HG03097 (cell line): Measurements from ENCODE around the gene MZF1.

Experiments used
- ATAC-seq: cut with Tn5 transposase; IDR thresholded peaks from one replicate; pipeline ENCODE4 v1.9.1; 2021; ENCODE audit not compliant: unreplicated experiment, low FRiP score

The MZF1 gene

DNA sequence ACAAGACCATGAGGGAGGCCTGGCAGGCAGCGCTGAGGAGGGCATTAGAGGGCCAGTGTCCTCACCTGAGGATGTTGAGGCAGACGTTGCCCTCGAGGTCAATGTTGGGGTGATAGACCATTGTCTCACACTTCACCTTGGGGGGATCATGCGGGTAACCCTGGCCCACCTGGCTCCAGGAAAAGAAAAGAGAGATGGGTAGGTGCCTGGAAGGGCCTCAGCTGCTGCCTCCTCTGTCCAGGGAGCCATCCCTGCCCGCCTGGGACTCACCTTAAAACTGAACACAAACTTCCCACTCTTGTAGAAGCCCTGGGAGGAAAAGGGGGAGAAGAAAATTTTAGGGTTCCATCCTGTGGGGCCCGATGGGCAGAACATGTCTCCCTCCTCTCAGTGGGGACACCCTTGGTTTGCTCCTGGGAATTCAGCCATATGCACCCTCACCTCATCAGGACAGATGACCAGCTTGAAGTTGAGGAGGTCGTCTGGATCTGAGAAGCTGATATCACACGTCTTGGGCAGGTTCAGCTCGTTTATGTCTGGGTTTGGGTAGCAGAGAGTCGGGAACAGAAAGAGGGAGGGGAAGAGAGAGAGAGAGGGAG is 16.4 kb downstream of the MZF1 start:
- ATAC-seq, result no peak

DNA sequence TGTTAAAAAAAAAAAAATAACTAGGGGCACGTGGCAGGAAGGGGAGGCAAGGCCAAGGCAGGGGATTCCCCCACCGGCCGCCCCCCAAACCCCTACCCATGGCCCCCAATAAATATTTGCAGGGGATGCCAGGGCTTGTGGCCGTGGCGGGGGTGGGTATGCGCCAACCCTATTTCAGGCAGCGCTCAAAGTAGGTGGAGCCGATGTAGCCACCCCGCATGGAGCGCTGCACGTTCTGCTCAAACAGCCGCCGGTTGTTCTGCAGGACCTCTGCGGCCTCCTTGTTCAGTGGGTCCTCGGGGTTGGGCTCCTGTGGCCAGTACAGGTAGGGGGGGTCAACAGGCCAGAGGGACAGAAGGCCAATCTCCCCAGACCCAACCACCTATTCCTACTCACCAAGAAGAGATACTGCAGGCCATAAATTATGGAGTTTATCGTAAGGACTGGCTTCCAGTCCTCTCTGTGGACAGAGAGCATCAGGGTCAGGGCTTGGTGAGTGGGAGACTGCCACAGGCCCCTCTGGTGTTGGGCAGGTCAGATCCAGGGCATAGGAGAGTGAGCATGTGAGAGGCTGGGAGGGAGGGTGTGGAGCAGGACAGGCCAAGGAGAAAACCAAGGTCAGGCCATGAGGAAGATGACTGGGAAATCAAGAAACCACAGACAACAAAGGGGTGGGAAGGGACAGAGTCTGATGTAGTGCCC is 17.1 kb downstream of the MZF1 start:
- no peak for ATAC-seq

DNA sequence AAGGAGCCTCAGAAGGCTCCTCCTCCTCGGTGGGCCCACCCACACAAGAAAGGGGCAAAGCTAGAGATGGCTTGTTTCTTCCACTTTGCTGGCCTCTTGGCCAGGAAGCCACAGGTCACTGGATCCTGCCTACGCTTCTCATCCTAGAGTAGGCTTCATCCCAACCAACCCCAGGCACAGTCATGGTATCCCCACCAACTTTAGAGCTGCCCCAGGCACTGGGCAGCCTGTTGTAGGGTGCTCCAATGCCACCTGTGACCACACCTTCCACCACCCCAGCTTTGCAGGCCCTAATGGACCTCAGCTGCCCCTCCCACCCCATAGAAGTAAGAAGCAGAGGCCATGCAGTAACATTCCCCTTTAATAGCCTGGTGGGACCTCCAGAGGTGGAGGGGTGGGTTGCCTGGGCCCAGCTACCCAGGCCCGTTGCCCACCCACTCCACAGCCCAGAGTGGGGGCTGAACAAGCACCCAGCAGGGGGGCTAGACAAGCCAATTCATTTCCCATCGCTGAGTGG is 17.7 kb downstream of the MZF1 start:
- no peak for ATAC-seq

DNA sequence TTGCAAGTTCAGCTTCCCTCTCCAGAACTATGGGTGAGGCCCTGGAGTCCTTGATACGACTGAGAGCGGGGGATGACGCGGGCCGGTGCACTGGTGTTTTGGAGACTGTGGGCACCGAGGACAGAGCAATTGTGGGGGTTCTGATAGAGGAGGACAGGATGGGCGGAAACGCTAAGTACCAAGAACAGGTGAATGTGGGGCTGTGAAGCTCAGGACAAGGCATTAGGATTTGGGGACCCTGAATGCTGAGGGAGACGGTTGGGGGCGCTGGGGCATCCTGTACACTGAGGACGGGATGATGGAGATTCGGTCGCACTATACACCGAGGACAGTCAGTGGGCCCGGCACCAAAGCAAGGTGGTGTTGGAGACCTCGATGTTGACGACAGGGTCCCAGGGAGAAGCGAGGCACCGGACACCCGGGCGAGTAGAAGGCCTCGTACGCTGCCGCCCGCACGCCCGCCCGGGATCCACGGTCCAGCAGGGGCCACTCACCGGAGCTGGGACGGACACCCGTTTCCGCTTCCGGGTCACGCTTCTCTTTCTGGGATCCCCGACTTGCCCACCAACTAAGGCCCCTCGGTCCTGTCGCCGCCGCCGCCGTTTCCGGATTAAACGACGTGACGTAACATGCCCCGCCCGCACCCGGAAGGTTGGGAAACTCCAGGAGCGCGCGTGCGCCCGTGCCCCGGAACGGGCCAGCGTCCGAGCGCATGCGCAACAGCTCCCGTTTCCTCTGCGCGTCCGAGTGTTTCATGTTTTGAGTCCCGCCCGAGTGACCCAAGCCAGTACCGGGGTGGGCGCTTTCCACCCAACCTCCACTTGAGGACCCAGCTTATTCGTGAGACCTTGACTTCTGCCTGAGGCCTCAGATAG is 18.4 kb downstream of the MZF1 start, which contains the start of gene CHMP2A:
Gene CHMP2A, minus strand, starts transcription at position 612 of the 875 bp plus-strand sequence. CDS start 893 bp downstream, outside the sequence.
- peak; percentile 28 for ATAC-seq

DNA sequence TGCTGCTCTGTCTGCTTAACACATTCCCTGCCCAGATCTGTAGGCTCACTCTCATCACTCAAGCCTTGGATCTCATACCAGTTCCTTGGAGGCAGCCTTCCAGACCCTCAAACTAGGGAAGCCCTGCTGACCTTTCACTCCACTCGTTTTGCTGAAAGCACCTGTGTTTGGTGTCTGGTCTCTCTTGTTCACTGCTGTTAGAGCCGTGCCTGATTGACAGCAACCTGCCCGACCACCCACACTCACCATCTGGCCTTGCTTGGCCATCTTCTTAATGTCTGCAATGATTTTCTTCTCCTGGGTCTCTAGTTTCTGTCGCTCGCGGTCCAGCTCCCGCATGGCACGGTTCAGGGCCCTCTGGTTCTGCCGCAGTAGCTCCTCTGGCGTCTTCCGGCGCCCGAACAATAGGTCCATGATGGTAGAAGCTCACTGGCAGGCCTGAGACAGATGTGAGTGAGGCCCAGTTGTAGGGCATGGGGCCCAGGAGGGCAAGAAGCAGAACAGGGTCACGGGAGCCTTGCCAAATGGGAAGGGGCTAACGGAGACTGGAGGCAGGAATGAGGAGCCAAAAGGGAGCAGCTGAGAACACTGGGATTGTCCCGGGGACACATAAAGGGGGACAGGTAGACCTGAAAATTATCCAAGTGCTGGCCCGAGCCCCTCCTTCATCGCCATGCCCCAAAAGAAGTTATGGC is 19.2 kb downstream of the MZF1 start:
- ATAC-seq, result no peak

DNA sequence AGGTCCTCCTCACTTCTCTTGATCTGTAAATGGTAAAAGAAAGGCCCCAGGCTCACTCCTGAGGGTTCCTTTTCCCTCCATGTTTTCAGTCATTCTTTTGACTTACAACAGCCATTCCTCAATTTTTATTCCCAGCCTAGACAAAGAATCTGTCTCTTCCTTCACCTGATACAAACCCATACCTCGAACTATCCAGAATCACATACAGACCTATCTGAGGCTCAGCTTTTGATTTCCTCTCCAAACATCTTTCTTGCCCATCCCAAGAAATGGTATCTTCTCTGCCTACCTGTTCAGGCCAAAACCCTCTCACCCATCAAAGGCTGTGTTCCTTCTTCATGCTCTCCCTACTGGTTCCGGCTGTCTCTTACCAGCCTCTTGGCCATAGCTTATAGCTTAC is 20.5 kb downstream of the MZF1 start:
- no peak for ATAC-seq

DNA sequence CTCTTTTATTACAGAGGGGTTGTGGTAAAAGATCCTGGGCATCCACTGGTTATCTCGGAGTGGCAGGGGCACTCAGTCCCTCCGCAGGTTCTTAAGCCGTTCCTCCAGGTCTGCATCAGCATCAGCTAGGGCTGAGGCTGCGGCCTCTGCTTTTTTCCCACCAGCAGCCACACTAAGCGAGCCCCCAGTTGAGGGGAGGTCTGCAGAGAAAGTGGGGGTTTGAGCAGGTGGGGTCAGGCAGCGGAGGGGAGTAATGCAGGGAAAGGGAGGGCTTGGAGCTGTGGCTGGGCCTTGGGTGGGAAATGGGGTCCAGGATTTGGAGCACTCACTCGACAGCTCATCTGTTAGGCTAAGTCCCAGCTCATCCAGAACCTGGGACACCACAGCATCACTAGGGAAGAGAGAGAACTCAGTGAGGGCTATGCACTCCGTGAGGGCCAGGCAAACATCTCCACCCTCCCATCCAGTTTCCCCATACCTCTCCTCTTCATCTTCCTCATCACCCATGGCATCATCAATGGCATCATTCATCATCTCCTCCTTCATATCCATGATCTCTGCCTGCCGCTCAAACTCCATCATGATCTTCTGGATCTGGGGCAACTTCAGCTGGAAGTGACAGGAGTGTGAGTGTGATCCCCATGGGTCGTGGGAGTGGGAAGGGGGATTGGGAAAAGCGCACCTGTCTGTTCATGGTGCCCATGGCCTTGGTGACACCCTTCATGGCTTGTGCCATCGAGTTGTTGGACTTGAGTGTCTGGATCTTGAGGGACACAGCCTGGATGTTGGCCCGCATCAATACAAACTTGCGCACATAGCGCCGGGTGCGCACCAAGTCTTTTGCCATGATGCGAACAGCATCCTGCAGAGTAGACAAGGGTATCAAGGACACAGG is 21.3 kb downstream of the MZF1 start:
- no peak for ATAC-seq

DNA sequence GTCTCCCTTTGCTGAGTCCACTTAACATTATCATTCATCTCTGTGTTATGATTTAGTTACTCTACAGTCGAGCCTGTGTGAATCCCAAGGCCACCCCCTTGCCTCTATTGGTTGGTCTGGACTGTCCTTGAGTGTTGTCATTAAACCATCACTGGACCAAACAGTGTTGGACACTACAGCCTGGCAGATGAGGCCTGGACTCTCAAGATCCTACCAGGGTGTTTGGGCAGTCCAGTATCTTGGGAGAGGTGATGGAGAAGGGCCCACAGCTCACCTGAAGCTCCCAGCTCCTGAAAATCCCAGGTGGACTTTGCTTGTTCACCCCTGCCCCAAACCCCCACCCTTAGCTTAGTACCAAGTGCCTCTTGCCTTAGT is 22.0 kb downstream of the MZF1 start:
- no peak for ATAC-seq

DNA sequence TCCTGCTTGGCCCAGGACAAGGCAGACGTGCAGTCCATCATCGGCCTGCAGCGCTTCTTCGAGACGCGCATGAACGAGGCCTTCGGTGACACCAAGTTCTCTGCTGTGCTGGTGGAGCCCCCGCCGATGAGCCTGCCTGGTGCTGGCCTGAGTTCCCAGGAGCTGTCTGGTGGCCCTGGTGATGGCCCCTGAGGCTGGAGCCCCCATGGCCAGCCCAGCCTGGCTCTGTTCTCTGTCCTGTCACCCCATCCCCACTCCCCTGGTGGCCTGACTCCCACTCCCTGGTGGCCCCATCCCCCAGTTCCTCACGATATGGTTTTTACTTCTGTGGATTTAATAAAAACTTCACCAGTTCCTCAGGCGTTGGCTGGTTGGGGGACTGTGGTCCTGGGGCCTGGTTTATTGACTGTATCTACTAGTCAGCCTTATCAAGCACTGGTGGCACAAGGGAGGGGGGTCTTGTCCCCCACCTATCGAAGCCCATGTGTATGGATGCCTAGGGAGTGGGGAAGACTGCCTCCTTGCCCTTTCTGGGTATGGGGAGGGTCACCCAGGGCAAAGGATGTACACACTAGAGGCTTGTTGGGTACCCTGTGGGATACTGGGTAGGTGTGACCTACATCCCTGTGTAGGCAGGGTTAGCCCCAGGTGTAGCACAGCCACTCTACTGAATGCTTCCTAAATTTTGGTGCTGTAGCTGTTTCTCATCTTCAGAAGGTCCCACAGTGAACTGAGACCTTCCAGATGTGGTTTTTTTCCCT is 22.6 kb downstream of the MZF1 start:
- no peak for ATAC-seq

DNA sequence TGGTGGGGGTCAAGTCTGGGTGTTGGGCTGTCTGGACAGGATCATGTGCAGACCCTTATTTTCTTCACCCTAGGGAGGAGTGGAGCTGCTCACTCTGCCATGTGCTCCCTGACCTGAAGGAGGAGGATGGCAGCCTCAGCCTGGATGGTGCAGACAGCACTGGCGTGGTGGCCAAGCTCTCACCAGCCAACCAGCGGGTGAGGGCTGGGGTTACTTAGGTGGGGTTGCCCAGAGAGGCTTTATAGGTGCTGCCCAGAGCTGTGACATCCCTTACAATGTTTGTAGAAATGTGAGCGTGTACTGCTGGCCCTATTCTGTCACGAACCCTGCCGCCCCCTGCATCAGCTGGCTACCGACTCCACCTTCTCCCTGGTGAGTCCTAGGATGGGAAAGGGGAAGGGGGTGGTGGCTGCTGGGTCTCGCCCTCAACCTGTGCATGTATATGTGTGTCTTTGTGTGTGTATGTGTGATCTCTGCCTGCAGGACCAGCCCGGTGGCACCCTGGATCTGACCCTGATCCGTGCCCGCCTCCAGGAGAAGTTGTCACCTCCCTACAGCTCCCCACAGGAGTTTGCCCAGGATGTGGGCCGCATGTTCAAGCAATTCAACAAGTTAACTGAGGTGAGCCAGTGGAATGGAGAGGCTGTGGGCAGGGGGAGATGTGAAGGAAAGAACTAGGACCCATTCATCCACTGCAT is 23.3 kb downstream of the MZF1 start:
- ATAC-seq, result no peak

DNA sequence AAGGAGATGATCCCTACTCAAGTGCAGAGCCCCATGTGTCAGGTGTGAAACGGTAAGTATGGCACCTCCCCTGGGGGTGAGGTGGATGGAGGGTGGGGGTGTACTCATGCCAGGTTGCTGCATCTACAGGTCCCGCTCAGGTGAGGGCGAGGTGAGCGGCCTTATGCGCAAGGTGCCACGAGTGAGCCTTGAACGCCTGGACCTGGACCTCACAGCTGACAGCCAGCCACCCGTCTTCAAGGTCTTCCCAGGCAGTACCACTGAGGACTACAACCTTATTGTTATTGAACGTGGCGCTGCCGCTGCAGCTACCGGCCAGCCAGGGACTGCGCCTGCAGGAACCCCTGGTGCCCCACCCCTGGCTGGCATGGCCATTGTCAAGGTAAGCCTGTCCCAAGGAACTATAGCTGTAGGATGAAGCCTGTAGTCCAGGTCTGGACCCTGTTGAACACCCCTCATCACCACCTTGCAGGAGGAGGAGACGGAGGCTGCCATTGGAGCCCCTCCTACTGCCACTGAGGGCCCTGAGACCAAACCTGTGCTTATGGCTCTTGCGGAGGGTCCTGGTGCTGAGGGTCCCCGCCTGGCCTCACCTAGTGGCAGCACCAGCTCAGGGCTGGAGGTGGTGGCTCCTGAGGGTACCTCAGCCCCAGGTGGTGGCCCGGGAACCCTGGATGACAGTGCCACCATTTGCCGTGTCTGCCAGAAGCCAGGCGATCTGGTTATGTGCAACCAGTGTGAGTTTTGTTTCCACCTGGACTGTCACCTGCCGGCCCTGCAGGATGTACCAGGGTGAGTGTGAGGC is 24.1 kb downstream of the MZF1 start:
- ATAC-seq, result no peak

DNA sequence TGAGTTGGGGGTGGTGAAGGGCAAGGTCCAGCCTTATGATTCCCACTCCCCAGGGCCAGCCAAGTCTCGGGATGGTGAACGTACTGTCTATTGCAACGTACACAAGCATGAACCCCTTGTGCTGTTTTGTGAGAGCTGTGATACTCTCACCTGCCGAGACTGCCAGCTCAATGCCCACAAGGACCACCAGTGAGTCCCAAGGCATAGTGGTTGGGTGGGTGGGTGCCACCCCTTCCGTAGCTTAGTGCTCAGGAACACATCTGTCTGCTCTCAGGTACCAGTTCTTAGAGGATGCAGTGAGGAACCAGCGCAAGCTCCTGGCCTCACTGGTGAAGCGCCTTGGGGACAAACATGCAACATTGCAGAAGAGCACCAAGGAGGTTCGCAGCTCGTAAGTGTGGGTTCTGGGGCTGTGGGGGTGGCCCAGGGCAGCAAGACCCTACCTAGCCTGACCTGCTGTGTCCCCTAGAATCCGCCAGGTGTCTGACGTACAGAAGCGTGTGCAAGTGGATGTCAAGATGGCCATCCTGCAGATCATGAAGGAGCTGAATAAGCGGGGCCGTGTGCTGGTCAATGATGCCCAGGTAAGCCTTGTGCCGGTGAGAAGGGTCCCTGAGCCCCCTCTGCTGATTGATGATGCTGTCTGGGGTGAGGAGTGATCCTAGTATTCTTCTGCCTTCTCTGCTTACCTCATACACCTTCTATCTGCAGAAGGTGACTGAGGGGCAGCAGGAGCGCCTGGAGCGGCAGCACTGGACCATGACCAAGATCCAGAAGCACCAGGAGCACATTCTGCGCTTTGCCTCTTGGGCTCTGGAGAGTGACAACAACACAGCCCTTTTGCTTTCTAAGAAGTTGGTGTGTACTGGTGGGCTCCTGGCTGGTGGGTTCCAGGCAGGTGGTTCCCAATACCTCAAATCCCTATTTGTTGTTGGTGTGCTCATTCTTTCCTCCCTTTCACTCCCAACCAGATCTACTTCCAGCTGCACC is 25.5 kb downstream of the MZF1 start:
- ATAC-seq, result no peak

DNA sequence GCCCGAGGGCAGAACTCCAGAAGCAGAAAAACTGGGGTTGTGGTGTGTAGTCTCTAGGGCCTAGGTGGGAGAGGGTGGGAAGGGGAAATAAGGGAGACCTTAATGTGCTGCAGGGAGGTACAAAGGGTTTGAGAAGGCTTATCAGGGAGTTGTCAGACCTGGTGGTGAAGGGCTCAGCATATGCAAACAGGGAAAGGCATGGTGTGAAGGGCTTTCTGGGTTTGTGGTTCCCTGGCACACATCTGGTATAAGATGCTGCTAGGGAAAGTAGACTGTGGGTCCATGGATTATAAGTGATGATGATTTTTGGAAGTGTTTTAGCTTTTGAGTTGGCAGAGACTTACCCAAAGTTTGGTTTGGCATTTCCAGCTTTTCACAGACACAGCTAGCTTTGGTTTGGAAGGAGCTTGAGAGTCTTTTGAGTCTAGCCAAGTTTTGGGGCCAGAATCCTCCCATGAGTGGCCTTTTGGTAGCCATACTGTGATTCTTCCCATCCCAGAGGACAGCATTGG is 27.1 kb downstream of the MZF1 start:
- ATAC-seq, result no peak

DNA sequence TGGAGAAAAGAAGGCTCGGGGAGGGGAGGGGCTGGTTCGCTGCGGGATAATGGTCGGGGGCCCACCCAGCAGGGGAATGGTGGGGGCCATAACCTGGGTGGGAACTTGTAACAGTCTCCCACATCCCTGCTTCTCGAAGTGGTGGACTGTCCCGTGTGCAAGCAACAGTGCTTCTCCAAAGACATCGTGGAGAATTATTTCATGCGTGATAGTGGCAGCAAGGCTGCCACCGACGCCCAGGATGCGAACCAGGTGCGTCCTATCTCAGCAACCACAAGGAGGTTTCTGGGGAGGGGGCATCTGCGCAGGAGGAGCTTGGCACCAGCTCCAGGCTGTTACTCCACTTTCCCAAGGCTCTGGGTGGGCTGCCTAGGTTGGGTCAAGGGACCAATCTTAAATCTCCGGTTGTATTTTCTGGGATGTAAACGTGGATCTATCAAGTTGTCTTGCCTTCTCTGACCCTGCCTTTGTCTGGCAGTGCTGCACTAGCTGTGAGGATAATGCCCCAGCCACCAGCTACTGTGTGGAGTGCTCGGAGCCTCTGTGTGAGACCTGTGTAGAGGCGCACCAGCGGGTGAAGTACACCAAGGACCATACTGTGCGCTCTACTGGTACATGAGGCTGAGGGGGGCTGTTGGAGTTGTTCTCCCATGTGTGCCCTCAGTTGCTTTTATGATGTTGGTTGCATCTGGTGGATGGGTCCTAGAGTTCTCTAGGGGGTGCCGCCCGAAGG is 27.7 kb downstream of the MZF1 start:
- no peak for ATAC-seq

DNA sequence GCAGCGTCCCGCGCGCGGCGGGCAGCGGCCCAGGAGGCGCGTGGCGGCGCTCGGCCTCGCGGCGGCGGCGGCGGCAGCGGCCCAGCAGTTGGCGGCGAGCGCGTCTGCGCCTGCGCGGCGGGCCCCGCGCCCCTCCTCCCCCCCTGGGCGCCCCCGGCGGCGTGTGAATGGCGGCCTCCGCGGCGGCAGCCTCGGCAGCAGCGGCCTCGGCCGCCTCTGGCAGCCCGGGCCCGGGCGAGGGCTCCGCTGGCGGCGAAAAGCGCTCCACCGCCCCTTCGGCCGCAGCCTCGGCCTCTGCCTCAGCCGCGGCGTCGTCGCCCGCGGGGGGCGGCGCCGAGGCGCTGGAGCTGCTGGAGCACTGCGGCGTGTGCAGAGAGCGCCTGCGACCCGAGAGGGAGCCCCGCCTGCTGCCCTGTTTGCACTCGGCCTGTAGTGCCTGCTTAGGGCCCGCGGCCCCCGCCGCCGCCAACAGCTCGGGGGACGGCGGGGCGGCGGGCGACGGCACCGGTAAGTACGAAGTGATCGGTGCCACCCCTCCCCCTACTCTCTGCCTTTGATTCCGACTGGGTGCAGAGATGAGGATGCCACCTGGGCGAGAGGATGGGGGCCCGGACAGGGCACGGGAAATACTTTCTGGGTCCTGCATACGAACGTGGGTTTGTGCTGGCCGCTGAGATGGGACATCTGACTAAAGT is 28.4 kb downstream of the MZF1 start:
- peak; percentile 50 for ATAC-seq
